K562 (cell line): Measurements from ENCODE around the gene EIF1. TPM values are rescaled to one million over a fixed set of nuclear protein-coding genes. Genes with fewer than 3 reads are reported as not detected.
A peak's percentile ranks its signal among the peaks of the same experiment; 100 is the strongest.

Experiments
- ATAC-seq: fragments of 200-7000 bp; cut with Tn5 transposase; 3 replicates; pipeline ENCODE4 v1.9.1; 2020; ENCODE audit warnings: moderate library complexity
- BruUV-seq: library from RNA; stranded (reverse); fragments of 400-500 nt; replicated peaks from 2 replicates; lab custom pipeline; 2021; lab: Mats Ljungman, UMichigan
- CTCF ChIA-PET: fragments of 300-600 bp; formaldehyde crosslinking; extraction: SDS; loops from one replicate; lab custom pipeline; 2021; ENCODE audit warnings: low intra/inter-chr PET ratio; lab: Yijun Ruan, JAX
- POLR2A ChIA-PET: fragments of 300-600, 350-650 bp; sonication (Branson Sonifier 250); formaldehyde crosslinking; extraction: SDS; loops from one replicate; lab custom pipeline; 2021; ENCODE audit warnings: antibody characterized with exemption, inconsistent platforms; lab: Yijun Ruan, JAX
- DNase-seq, 4 experiments: peaks; one replicate each; pipeline versions ENCODE4 v3.0.0 to v3.0.0-alpha.2; 2011 to 2018; ENCODE audit warnings: low spot score in 3 of 4, mixed read lengths in 3 of 4; ENCODE audit errors: extremely low read depth in 1 of 4
- FAIRE-seq: peaks from 2 replicates; lab custom pipeline; 2011; peaks lifted over from hg19 to GRCh38; lab: Jason Lieb, UNC
- H2AFZ ChIP-seq: 2 replicates; pipeline ENCODE4 v1.6.0; 2011; ENCODE audit warnings: low read depth, low read length, control low read depth, inconsistent platforms
- H3K27ac ChIP-seq: fragments of 200-600 bp; 3 replicates; pipeline ENCODE4 v1.8.0; 2011; ENCODE audit warnings: low read depth, mild to moderate bottlenecking, control low read depth, inconsistent platforms, low read length, moderate library complexity, mixed read lengths; ENCODE audit errors: extremely low read depth
- H3K27me3 ChIP-seq, 2 experiments: fragments of 300-600 bp in 1 of 2; 2 replicates in 1 of 2; 3 replicates in 1 of 2; pipeline versions ENCODE4 v1.6.0 to v1.8.0; 2011; ENCODE audit warnings: inconsistent platforms in 2 of 2, low read length in 2 of 2, mild to moderate bottlenecking in 1 of 2, mixed read lengths in 1 of 2, moderate library complexity in 1 of 2; ENCODE audit not compliant: control insufficient read depth in 2 of 2, insufficient read depth in 2 of 2
- H3K36me3 ChIP-seq: fragments of 300-600 bp; 3 replicates; pipeline ENCODE4 v1.8.0; 2011; ENCODE audit warnings: mild to moderate bottlenecking, low read length, inconsistent platforms; ENCODE audit not compliant: control insufficient read depth, insufficient read depth
- H3K4me1 ChIP-seq, 2 experiments: fragments of 200-600 bp in 1 of 2; replicated peaks in 1 of 2; 2 replicates in 1 of 2; 3 replicates in 1 of 2; pipeline versions ENCODE4 v1.5.1 to v1.8.0; 2011; ENCODE audit warnings: inconsistent platforms in 2 of 2, low read length in 2 of 2, mild to moderate bottlenecking in 1 of 2, mixed read lengths in 1 of 2, moderate library complexity in 1 of 2; ENCODE audit not compliant: control insufficient read depth in 2 of 2, insufficient read depth in 2 of 2
- H3K4me2 ChIP-seq: 2 replicates; pipeline ENCODE4 v1.6.1; 2011; ENCODE audit warnings: low read length, control low read depth, inconsistent platforms, mixed read lengths; ENCODE audit not compliant: insufficient read depth
- H3K4me3 ChIP-seq: fragments of 200-600 bp; sonication (generic), shearing (Covaris generic); 2 replicates; pipeline ENCODE4 v1.5.1; 2016; ENCODE audit warnings: control low read depth, inconsistent platforms
- H3K79me2 ChIP-seq: fragments of 200-600 bp; 3 replicates; pipeline ENCODE4 v1.8.0; 2011; ENCODE audit warnings: low read length, inconsistent platforms; ENCODE audit not compliant: control insufficient read depth, insufficient read depth
- H3K9ac ChIP-seq, 2 experiments: 2 replicates each; pipeline versions ENCODE4 v1.6.0 to v1.6.1; 2011; ENCODE audit warnings: low read depth in 2 of 2, low read length in 2 of 2, control low read depth in 1 of 2, inconsistent platforms in 1 of 2, mild to moderate bottlenecking in 1 of 2, mixed read lengths in 1 of 2; ENCODE audit not compliant: insufficient read depth in 1 of 2
- H3K9me1 ChIP-seq: one replicate; pipeline ENCODE4 v1.6.0; 2011; ENCODE audit warnings: inconsistent platforms, mild to moderate bottlenecking, low read length, moderate library complexity; ENCODE audit not compliant: control insufficient read depth, insufficient read depth
- H3K9me3 ChIP-seq: replicated peaks from 2 replicates; pipeline ENCODE4 v1.5.1; 2011; ENCODE audit warnings: low read depth, low read length, inconsistent platforms; ENCODE audit not compliant: control insufficient read depth, insufficient read depth
- H4K20me1 ChIP-seq: replicated peaks from 2 replicates; pipeline ENCODE4 v1.6.1; 2011; ENCODE audit warnings: low read length, inconsistent platforms, mixed read lengths; ENCODE audit not compliant: control insufficient read depth, insufficient read depth
- ADNP ChIP-seq: fragments of 200-800 bp; sonication (Bioruptor generic); IDR thresholded peaks from 2 replicates; pipeline ENCODE4 v1.6.1; 2016; ENCODE audit warnings: missing genetic modification characterization, missing compliant biosample characterization
- BCOR ChIP-seq: fragments of 450-650 bp; IDR thresholded peaks from 2 replicates; pipeline ENCODE4 v1.6.1; 2016
- ETV1 ChIP-seq: fragments of 450-650 bp; conservative IDR thresholded peaks from 2 replicates; pipeline ENCODE4 v1.6.1; 2016; ENCODE audit warnings: missing genetic modification characterization, control low read depth, low read depth, missing compliant biosample characterization
- HDAC2 ChIP-seq: fragments of 450-650 bp; IDR thresholded peaks from 2 replicates; pipeline ENCODE4 v1.6.1; 2016; ENCODE audit warnings: mild to moderate bottlenecking
- KDM1A ChIP-seq, 2 experiments: fragments of 450-650 bp; IDR thresholded peaks; 2 replicates each; pipeline ENCODE4 v1.6.1; 2016; ENCODE audit warnings: mild to moderate bottlenecking in 2 of 2
- NFIC ChIP-seq: fragments of 450-650 bp; IDR thresholded peaks from 2 replicates; pipeline ENCODE4 v1.6.1; 2017; ENCODE audit warnings: mild to moderate bottlenecking, inconsistent platforms
- RAD51 ChIP-seq: fragments of 450-650 bp; IDR thresholded peaks from 2 replicates; pipeline ENCODE4 v1.7.1; 2016; ENCODE audit warnings: low read depth, mild to moderate bottlenecking, borderline replicate concordance
- RBM25 ChIP-seq: fragments of 200-400 bp; formaldehyde crosslinking; IDR thresholded peaks from 2 replicates; pipeline ENCODE4 v1.6.1; 2018; ENCODE audit warnings: low read length, low read depth, moderate library complexity; ENCODE audit not compliant: severe bottlenecking
- SETDB1 ChIP-seq: IDR thresholded peaks from one replicate; pipeline ENCODE4 v1.6.1; 2012; ENCODE audit warnings: low read length, control low read depth, inconsistent platforms
- SLC30A9 ChIP-seq: fragments of 250-450 bp; sonication (Bioruptor Pico); IDR thresholded peaks from 2 replicates; pipeline ENCODE4 v1.8.0; 2022; ENCODE audit warnings: mild to moderate bottlenecking, moderate library complexity
- TARDBP ChIP-seq: fragments of 450-650 bp; IDR thresholded peaks from 2 replicates; pipeline ENCODE4 v1.6.1; 2016
- ZNF436 ChIP-seq: fragments of 250-450, 450-650 bp; sonication (Bioruptor Pico); formaldehyde crosslinking; IDR thresholded peaks from 2 replicates; pipeline ENCODE4 v1.7.0; 2020; ENCODE audit warnings: mild to moderate bottlenecking
- ZNF778 ChIP-seq: fragments of 450-650 bp; formaldehyde crosslinking; IDR thresholded peaks from 2 replicates; pipeline ENCODE4 v1.4.0; 2020; ENCODE audit warnings: mild to moderate bottlenecking, moderate library complexity
- WGBS: fragments of 100-300 bp; shearing (Covaris generic); methylation state at CpG from one replicate; pipeline ENCODE4 v1.1.6; 2016; ENCODE audit warnings: low coverage, mixed read lengths; ENCODE audit not compliant: insufficient coverage; ENCODE audit errors: missing lambda C conversion rate; 5-methylcytosine and 5-hydroxymethylcytosine counted together
- in situ Hi-C: fragments of 300-500 bp; cut with MboI; formaldehyde crosslinking; loops from 4 replicates; pipeline ENCODE4 v1.15.0; 2018; ENCODE audit warnings: inconsistent platforms, mixed read lengths
- intact Hi-C: fragments of 100-400 bp; cut with micrococcal nuclease; formaldehyde crosslinking; loops from 2 replicates; pipeline ENCODE4 v1.14.2; 2022
- polyA plus RNA-seq, 8 experiments: library from polyadenylated mRNA; depleted of rRNA in 4 of 8; stranded (reverse) in 5 of 8; unstranded in 3 of 8; fragments of >200 nt; fragmentation: Nextera tagmentation in 2 of 8; fragmentation: Illumina TruSeq in 1 of 8; extraction: Ambion mirVana in 2 of 8; extraction: Trizol in 1 of 8; gene quantifications; 2 replicates each; pipeline versions ENCODE4 v1.2.1 to v1.2.3, GENCODE V29; 2011 to 2014; ENCODE audit warnings: inconsistent platforms in 1 of 8, missing spikeins in 1 of 8
- total RNA-seq, 7 experiments: library from RNA; depleted of rRNA in 6 of 7; stranded (reverse); fragments of >200 nt in 6 of 7; fragmentation: Illumina TruSeq in 2 of 7; extraction: Trizol in 2 of 7; gene quantifications; 2 replicates each; pipeline versions ENCODE4 v1.2.1 to v1.2.3, GENCODE V29; 2011 to 2021; ENCODE audit warnings: low replicate concordance in 1 of 7
- TF ChIP-seq, protein P1 (sequence below), 2 experiments: fragments of 450-650 bp; IDR thresholded peaks; 2 replicates each; pipeline ENCODE4 v1.6.1; 2016; ENCODE audit warnings: mild to moderate bottlenecking in 2 of 2, borderline replicate concordance in 1 of 2, low read depth in 1 of 2, moderate library complexity in 1 of 2
- TF ChIP-seq, protein P2 (sequence below): fragments of 450-650 bp; formaldehyde crosslinking; conservative IDR thresholded peaks from 2 replicates; pipeline ENCODE4 v1.4.0; 2022; ENCODE audit warnings: mild to moderate bottlenecking, missing genetic modification characterization

EIF1 gene
- total and polyA plus RNA-seq, 9 of the 15 experiments (the other 6 are each of a cell fraction or from before 2014, with no cell fraction given), result 67.0 to 1,204 (median 320) TPM

DNA sequence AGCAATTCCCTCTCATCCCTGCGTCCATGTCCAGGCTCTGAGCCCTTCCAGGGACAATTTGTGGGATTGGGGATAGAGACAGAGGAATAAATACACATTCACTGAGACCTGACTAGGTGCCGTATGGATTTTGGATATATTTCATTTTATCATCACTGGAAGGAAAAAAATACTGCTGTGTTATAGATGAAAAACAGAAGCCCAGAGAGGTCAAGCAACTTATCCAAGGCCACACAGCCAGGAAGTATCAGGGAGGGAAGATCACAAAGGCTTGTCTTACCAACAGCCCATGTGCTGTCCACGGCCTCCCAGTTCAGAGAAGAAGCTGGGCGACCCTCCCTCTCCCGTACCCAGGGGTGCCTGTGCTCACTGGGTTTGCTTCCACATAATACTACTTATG lies 51.8 kb downstream of the EIF1 start:
- POLR2A ChIA-PET, result interaction anchor here (0.8 kb wide), 1 partner anchor 62 kb away, joined by 3 read pairs; no protein-coding TSS in a partner anchor
- H3K9me1 ChIP-seq, result no peaks in the 10 kb centered on the region
- H3K4me2 ChIP-seq, result no peak overlapping the region
- no peak overlapping the region for H3K27ac ChIP-seq
- no peak overlapping the region for H2AFZ ChIP-seq
- BruUV-seq, result no TSS peak
- no peak overlapping the region for H3K9ac ChIP-seq
- no peaks in the 10 kb centered on the region for H3K36me3 ChIP-seq
- no peak overlapping the region for H3K4me3 ChIP-seq
- ATAC-seq (no peak), DNase-seq (no peak), FAIRE-seq (no peak)
- in situ Hi-C loops (loop anchor here (25.0 kb wide), 1 partner anchor 372 kb away; the partner anchor contains the start of genes DHX58, HSPB9 and KAT2A), intact Hi-C loops (no loop called here)
- no peaks in the 10 kb centered on the region for H3K9me3 ChIP-seq
- H3K27me3 ChIP-seq, result peaks cover 12 to 23% of the 10 kb centered on the region in 2 experiments
- peaks cover 4 to 11% of the 10 kb centered on the region in 2 experiments; a peak in 4 of 5 replicates for H3K4me1 ChIP-seq
- H4K20me1 ChIP-seq, result no peaks in the 10 kb centered on the region; the same call in 1 of the 2 replicates
- no peaks in the 10 kb centered on the region for H3K79me2 ChIP-seq
- 42% methylated on average over 5 of the region's 5 CpGs for WGBS
- CTCF ChIA-PET, result interaction anchor here (0.6 to 1.1 kb wide), 3 partner anchors 61 to 327 kb away, joined by 3 to 4 read pairs (median 3); no protein-coding TSS in a partner anchor
- no peak for TF ChIP-seq ZNF778 (CRISPR knock-in tag)
- TF ChIP-seq HDAC2, result peak; percentile 55; the same call in 1 of the 2 replicates
- TF ChIP-seq TARDBP, result no peak
- TF ChIP-seq, protein P1, sequence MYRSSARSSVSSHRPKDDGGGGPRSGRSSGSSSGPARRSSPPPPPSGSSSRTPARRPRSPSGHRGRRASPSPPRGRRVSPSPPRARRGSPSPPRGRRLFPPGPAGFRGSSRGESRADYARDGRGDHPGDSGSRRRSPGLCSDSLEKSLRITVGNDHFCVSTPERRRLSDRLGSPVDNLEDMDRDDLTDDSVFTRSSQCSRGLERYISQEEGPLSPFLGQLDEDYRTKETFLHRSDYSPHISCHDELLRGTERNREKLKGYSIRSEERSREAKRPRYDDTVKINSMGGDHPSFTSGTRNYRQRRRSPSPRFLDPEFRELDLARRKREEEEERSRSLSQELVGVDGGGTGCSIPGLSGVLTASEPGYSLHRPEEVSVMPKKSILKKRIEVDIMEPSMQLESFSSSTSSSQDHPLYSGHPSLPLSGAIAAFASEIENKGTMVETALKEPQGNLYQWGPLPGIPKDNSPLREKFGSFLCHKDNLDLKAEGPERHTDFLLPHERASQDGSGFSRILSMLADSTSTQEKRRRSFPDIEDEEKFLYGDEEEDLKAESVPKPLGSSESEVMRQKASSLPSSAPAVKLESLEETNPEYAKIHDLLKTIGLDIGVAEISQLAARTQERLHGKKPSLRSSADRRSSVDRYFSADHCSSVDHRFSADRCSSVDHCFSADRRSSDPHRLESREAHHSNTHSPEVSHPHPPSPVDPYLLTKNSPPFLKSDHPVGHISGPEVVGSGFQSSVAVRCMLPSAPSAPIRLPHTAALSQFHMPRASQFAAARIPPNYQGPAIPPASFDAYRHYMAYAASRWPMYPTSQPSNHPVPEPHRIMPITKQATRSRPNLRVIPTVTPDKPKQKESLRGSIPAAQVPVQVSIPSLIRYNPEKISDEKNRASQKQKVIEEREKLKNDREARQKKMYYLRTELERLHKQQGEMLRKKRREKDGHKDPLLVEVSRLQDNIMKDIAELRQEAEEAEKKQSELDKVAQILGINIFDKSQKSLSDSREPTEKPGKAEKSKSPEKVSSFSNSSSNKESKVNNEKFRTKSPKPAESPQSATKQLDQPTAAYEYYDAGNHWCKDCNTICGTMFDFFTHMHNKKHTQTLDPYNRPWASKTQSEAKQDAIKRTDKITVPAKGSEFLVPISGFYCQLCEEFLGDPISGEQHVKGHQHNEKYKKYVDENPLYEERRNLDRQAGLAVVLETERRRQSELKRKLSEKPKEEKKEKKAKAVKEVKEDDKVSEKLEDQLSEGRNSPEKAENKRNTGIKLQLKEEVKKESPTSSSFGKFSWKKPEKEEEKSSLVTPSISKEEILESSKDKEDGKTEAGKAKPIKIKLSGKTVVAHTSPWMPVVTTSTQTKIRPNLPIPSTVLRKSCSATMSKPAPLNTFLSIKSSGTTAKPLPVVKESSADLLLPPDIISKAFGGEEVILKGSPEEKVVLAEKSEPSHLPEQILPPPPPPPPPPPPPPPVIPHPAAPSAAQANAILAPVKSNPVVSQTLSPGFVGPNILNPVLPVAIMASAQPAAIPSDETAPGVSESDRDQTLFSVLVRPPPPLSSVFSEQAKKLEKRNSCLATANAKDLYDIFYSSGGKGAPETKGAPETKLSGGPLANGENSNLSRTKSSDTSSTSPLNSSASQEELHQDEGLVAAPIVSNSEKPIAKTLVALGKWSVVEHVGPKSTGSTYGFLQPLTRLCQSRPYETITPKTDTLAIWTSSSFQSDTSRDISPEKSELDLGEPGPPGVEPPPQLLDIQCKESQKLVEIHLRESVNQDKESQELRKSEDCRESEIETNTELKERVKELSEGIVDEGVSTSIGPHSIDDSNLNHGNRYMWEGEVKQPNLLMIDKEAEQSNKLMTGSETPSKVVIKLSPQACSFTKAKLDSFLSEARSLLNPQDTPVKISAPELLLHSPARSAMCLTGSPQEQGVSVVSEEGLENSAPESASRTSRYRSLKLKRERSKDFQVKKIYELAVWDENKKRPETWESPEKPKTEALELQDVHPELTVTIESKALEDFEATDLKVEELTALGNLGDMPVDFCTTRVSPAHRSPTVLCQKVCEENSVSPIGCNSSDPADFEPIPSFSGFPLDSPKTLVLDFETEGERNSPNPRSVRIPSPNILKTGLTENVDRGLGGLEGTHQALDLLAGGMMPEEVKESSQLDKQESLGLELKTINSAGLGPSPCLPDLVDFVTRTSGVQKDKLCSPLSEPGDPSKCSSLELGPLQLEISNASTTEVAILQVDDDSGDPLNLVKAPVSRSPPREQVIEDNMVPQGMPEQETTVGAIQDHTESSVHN (IDR thresholded peaks at IDR 0.05; ENCODE audit: borderline replicate concordance in 1 of 2, low read depth in 1 of 2), result no peak
- TF ChIP-seq ADNP, result 0 out of 2 replicates have a peak, but pooled peaks have one; percentile 27
- 0 out of 2 replicates have a peak, but pooled peaks have one; percentile 24 for TF ChIP-seq ETV1 (tag)
- TF ChIP-seq SETDB1, result no peak
- peak; percentile 83 for TF ChIP-seq BCOR
- TF ChIP-seq RAD51, result no peak
- no peak for TF ChIP-seq NFIC
- TF ChIP-seq KDM1A (IDR thresholded peaks at IDR 0.05), result peak; percentile 40 to 61; a peak in 3 of 4 replicates
- TF ChIP-seq RBM25, result peak; percentile 98
- TF ChIP-seq, protein P2, sequence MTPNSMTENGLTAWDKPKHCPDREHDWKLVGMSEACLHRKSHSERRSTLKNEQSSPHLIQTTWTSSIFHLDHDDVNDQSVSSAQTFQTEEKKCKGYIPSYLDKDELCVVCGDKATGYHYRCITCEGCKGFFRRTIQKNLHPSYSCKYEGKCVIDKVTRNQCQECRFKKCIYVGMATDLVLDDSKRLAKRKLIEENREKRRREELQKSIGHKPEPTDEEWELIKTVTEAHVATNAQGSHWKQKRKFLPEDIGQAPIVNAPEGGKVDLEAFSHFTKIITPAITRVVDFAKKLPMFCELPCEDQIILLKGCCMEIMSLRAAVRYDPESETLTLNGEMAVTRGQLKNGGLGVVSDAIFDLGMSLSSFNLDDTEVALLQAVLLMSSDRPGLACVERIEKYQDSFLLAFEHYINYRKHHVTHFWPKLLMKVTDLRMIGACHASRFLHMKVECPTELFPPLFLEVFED, result no peak
- no peak for TF ChIP-seq SLC30A9
- TF ChIP-seq ZNF436 (CRISPR knock-in tag), result no peak
